MM.1S (cell line): ENCODE data around the gene NAALADL2.

ENCODE experiments used
- EZH2 ChIP-seq: fragments of 300-600 bp; sonication (generic); optimal IDR thresholded peaks from 2 replicates; pipeline ENCODE3; 2017; ENCODE audit warnings: low read depth, mild to moderate bottlenecking, antibody characterized with exemption, low read length, mixed read lengths
- TF ChIP-seq, protein P1 (sequence below): fragments of 300-600 bp; sonication (generic); IDR thresholded peaks from 2 replicates; pipeline ENCODE4 v1.5.1; 2016; ENCODE audit warnings: antibody characterized with exemption, low read length, mixed read lengths

DNA sequence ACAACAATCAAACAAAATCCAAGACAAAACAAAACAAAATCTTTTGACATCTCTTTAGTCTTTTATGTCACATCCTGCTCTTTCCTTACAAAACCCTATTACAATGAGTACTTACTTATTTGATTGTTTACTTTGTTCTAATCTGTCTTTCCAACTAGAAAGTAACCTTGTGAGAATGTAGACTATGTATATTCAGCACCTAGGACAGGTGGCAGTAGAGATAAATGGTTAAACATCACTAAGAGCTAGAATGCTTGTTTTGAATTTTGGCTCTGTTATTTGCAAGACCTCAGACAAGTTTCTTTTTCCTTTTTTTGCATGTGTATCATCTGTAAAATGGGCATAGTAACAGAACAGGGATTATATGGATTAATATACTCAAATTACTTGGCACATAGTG is 33.1 kb upstream of the NAALADL2 start:
- TF ChIP-seq, protein P1, sequence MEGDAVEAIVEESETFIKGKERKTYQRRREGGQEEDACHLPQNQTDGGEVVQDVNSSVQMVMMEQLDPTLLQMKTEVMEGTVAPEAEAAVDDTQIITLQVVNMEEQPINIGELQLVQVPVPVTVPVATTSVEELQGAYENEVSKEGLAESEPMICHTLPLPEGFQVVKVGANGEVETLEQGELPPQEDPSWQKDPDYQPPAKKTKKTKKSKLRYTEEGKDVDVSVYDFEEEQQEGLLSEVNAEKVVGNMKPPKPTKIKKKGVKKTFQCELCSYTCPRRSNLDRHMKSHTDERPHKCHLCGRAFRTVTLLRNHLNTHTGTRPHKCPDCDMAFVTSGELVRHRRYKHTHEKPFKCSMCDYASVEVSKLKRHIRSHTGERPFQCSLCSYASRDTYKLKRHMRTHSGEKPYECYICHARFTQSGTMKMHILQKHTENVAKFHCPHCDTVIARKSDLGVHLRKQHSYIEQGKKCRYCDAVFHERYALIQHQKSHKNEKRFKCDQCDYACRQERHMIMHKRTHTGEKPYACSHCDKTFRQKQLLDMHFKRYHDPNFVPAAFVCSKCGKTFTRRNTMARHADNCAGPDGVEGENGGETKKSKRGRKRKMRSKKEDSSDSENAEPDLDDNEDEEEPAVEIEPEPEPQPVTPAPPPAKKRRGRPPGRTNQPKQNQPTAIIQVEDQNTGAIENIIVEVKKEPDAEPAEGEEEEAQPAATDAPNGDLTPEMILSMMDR: no peak
- TF ChIP-seq EZH2: no peak
